Measurements from ENCODE around the gene TALDO1. TPM values are rescaled to one million over a fixed set of nuclear protein-coding genes. Genes with fewer than 3 reads are reported as not detected.

Gene TALDO1
- total and polyA plus RNA-seq, 4 donors: 72.5 to 181 (median 128) TPM

DNA sequence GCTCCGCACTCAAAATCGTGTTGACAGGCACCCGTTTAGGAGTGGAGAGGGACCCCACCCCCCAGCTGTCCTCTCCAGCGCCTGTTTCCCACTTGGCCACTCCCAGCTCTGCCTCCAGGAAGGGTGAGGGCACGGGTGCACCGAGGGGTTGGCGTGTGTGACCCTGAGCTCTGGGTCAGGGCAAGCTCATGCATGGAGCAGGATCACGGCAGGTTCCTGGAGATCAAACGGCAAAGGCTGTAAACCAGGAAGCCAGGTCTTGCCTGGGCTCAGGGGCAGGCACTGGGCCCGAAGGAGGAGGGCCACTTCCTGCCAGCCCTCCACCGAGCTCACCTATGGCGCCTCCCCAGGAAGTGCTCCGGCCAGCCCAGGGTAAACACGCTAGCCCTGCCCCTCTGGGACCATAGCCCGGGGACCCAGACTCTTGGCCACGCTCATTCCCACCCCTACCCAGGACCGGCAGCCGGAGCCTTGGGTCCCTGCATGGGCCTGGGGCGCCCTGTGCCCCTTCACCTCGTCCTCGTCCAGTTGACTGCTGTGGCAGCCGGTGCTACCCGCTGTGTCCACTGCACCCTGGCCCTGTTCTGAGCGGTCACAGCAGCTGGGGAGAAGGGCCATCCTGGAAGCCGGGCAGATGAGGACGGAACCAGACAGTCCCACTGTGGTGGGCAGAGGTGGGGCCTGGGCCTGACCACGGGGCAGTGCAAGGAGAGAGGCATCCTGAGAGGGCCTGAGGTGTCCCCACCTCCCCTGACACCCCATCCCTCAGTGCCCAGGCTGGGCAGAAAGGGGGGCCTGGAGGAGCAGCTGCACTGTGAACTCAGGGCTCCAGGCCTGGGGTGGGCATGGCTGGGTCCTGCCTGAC lies 42.3 kb upstream of the TALDO1 start:
- peaks cover 24 to 74% (median 55%) of the 10 kb centered on the region in 4 donors for H3K4me1 ChIP-seq (ENCODE audit: control insufficient read depth in 4 of 4, insufficient read depth in 4 of 4, low read length in 3 of 4)
- whole genome bisulfite sequencing: 22% methylated on average over 27 of the region's 27 CpGs

More for the DNA sequence above, 42.3 kb upstream of the TALDO1 start:
- TF ChIP-seq, protein P1, sequence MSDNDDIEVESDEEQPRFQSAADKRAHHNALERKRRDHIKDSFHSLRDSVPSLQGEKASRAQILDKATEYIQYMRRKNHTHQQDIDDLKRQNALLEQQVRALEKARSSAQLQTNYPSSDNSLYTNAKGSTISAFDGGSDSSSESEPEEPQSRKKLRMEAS (IDR thresholded peaks at IDR 0.05): peak; percentile 98
- TF ChIP-seq HNF4A (conservative IDR thresholded peaks at IDR 0.05): peak; percentile 84 to 88
- peak; percentile 79 to 93 for TF ChIP-seq EGR1 (IDR thresholded peaks at IDR 0.05; ENCODE audit: low read depth in 2 of 2)
- TF ChIP-seq, protein P2, sequence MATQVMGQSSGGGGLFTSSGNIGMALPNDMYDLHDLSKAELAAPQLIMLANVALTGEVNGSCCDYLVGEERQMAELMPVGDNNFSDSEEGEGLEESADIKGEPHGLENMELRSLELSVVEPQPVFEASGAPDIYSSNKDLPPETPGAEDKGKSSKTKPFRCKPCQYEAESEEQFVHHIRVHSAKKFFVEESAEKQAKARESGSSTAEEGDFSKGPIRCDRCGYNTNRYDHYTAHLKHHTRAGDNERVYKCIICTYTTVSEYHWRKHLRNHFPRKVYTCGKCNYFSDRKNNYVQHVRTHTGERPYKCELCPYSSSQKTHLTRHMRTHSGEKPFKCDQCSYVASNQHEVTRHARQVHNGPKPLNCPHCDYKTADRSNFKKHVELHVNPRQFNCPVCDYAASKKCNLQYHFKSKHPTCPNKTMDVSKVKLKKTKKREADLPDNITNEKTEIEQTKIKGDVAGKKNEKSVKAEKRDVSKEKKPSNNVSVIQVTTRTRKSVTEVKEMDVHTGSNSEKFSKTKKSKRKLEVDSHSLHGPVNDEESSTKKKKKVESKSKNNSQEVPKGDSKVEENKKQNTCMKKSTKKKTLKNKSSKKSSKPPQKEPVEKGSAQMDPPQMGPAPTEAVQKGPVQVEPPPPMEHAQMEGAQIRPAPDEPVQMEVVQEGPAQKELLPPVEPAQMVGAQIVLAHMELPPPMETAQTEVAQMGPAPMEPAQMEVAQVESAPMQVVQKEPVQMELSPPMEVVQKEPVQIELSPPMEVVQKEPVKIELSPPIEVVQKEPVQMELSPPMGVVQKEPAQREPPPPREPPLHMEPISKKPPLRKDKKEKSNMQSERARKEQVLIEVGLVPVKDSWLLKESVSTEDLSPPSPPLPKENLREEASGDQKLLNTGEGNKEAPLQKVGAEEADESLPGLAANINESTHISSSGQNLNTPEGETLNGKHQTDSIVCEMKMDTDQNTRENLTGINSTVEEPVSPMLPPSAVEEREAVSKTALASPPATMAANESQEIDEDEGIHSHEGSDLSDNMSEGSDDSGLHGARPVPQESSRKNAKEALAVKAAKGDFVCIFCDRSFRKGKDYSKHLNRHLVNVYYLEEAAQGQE (IDR thresholded peaks at IDR 0.05): peak; percentile 43
- TF ChIP-seq, protein P3, sequence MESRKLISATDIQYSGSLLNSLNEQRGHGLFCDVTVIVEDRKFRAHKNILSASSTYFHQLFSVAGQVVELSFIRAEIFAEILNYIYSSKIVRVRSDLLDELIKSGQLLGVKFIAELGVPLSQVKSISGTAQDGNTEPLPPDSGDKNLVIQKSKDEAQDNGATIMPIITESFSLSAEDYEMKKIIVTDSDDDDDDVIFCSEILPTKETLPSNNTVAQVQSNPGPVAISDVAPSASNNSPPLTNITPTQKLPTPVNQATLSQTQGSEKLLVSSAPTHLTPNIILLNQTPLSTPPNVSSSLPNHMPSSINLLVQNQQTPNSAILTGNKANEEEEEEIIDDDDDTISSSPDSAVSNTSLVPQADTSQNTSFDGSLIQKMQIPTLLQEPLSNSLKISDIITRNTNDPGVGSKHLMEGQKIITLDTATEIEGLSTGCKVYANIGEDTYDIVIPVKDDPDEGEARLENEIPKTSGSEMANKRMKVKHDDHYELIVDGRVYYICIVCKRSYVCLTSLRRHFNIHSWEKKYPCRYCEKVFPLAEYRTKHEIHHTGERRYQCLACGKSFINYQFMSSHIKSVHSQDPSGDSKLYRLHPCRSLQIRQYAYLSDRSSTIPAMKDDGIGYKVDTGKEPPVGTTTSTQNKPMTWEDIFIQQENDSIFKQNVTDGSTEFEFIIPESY (IDR thresholded peaks at IDR 0.05): peak; percentile 87
- peak; percentile 94 for TF ChIP-seq SP1 (IDR thresholded peaks at IDR 0.05)
- TF ChIP-seq, protein P4, sequence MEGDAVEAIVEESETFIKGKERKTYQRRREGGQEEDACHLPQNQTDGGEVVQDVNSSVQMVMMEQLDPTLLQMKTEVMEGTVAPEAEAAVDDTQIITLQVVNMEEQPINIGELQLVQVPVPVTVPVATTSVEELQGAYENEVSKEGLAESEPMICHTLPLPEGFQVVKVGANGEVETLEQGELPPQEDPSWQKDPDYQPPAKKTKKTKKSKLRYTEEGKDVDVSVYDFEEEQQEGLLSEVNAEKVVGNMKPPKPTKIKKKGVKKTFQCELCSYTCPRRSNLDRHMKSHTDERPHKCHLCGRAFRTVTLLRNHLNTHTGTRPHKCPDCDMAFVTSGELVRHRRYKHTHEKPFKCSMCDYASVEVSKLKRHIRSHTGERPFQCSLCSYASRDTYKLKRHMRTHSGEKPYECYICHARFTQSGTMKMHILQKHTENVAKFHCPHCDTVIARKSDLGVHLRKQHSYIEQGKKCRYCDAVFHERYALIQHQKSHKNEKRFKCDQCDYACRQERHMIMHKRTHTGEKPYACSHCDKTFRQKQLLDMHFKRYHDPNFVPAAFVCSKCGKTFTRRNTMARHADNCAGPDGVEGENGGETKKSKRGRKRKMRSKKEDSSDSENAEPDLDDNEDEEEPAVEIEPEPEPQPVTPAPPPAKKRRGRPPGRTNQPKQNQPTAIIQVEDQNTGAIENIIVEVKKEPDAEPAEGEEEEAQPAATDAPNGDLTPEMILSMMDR (IDR thresholded peaks at IDR 0.05; ENCODE audit: low read depth, low read length, missing input control): no peak
- TF ChIP-seq GABPA (IDR thresholded peaks at IDR 0.05 in 1 of 2, conservative IDR thresholded peaks at IDR 0.05 in 1 of 2): peak; percentile 68 to 88
- TF ChIP-seq RAD21 (IDR thresholded peaks at IDR 0.05): peak; percentile 17 to 49
- TF ChIP-seq NR2F2 (IDR thresholded peaks at IDR 0.05): peak; percentile 81
- peak; percentile 86 for TF ChIP-seq FOXA2 (IDR thresholded peaks at IDR 0.05)
- TF ChIP-seq, protein P5, sequence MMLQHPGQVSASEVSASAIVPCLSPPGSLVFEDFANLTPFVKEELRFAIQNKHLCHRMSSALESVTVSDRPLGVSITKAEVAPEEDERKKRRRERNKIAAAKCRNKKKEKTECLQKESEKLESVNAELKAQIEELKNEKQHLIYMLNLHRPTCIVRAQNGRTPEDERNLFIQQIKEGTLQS (IDR thresholded peaks at IDR 0.05): peak; percentile 45
- no peak for TF ChIP-seq TAF1 (conservative IDR thresholded peaks at IDR 0.05)
- peak; percentile 98 to 99 for TF ChIP-seq RXRA (IDR thresholded peaks at IDR 0.05)
- TF ChIP-seq HNF4G (IDR thresholded peaks at IDR 0.05): peak; percentile 58
- TF ChIP-seq YY1 (IDR thresholded peaks at IDR 0.05): peak; percentile 81
- peak in 1 of 2 donors; percentile 21 for TF ChIP-seq JUND (IDR thresholded peaks at IDR 0.05)
- peak; percentile 86 for TF ChIP-seq FOXA1 (IDR thresholded peaks at IDR 0.05)
- peak overlapping the region; percentile 78 to 94 (median 89) for H3K4me3 ChIP-seq (ENCODE audit: low read depth in 1 of 3, low read length in 3 of 3)
- H3K36me3 ChIP-seq (ENCODE audit: control insufficient read depth in 4 of 4, insufficient read depth in 3 of 4, low read depth in 1 of 4, low read length in 3 of 4): no peaks in the 10 kb centered on the region
- peak overlapping the region; percentile 90 to 96 for H3K27ac ChIP-seq (ENCODE audit: low read depth in 1 of 2, low read length in 2 of 2)
- peak; percentile 67 for DNase-seq (ENCODE audit: low spot score)
- H3K9me3 ChIP-seq (ENCODE audit: control insufficient read depth in 4 of 4, low read length in 3 of 4): no peaks in the 10 kb centered on the region
- H3K9ac ChIP-seq (ENCODE audit: low read depth in 1 of 2, low read length in 2 of 2): peak overlapping the region; percentile 46 to 53
- H3K27me3 ChIP-seq (ENCODE audit: control insufficient read depth in 4 of 4, insufficient read depth in 4 of 4, low read length in 3 of 4): no peaks in the 10 kb centered on the region
